Body of pancreas (tissue), 4 donors: ENCODE data around the gene MYO1E.

Experiments used
- POLR2A ChIP-seq, 3 donors: fragments of 450-650 bp; IDR thresholded peaks; one replicate each; pipeline ENCODE4 v1.6.1; 2016; ENCODE audit warnings: antibody characterized with exemption in 3 of 3, mild to moderate bottlenecking in 2 of 3
- TF ChIP-seq, protein P1 (sequence below), 7 experiments: fragments of 450-650 bp in 4 of 7; fragments of 200-600 bp in 3 of 7; sonication (generic) in 3 of 7; IDR thresholded peaks; one replicate each; pipeline ENCODE4 v1.5.1; 2016 to 2019; ENCODE audit warnings: antibody characterized with exemption in 7 of 7

DNA sequence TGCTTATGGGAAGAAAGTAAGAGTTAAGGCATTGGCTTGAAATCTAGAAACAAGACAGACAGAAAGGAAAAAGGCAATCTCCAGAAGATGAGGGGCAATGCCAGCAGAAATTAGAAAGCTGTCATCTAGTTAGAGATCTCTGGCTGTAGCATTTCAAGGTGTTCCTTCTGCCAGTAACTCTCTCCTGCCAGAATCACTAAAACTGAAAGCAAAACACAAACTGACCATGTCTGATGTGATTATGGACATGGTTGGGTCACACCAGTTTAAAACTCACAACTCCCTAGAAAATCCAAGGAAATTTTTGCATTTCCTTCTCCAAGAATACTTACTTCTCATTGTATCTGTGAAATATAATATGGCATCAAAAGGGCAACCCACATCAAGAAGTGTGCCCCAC lies 83.1 kb downstream of the MYO1E start:
- TF ChIP-seq, protein P1, sequence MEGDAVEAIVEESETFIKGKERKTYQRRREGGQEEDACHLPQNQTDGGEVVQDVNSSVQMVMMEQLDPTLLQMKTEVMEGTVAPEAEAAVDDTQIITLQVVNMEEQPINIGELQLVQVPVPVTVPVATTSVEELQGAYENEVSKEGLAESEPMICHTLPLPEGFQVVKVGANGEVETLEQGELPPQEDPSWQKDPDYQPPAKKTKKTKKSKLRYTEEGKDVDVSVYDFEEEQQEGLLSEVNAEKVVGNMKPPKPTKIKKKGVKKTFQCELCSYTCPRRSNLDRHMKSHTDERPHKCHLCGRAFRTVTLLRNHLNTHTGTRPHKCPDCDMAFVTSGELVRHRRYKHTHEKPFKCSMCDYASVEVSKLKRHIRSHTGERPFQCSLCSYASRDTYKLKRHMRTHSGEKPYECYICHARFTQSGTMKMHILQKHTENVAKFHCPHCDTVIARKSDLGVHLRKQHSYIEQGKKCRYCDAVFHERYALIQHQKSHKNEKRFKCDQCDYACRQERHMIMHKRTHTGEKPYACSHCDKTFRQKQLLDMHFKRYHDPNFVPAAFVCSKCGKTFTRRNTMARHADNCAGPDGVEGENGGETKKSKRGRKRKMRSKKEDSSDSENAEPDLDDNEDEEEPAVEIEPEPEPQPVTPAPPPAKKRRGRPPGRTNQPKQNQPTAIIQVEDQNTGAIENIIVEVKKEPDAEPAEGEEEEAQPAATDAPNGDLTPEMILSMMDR (IDR thresholded peaks at IDR 0.05): no peak
- no peak for TF ChIP-seq POLR2A (IDR thresholded peaks at IDR 0.05)
